HCT116 (cell line): ENCODE measurements around the gene PLPP7. TPM values are rescaled to one million over a fixed set of nuclear protein-coding genes. Genes with fewer than 3 reads are reported as not detected.

Experiments
- ATAC-seq: fragments of 200-7000 bp; cut with Tn5 transposase; 2 replicates; pipeline ENCODE4 v1.9.1; 2020; ENCODE audit warnings: mild to moderate bottlenecking, moderate library complexity
- BruUV-seq: library from RNA; stranded (reverse); fragments of 400-500 nt; replicated peaks from 2 replicates; lab custom pipeline; 2021; lab: Mats Ljungman, UMichigan
- CTCF ChIA-PET: fragments of 300-600 bp; sonication (Branson Sonifier 250); formaldehyde crosslinking; loops from one replicate; lab custom pipeline; 2021; ENCODE audit warnings: antibody characterized with exemption; lab: Charles Lee
- POLR2A ChIA-PET: fragments of 300-600, 350-600 bp; sonication (Branson Sonifier 250); formaldehyde crosslinking; loops from one replicate; lab custom pipeline; 2021; ENCODE audit warnings: antibody characterized with exemption; lab: Charles Lee
- RAD21 ChIA-PET, 2 experiments: fragments of 300-600 bp; sonication (Branson Sonifier 250); formaldehyde crosslinking; loops; one replicate each; lab custom pipeline; 2023; ENCODE audit warnings: low total read pairs in 2 of 2; ENCODE audit not compliant: uncharacterized antibody in 2 of 2, unreplicated experiment in 2 of 2, low non-redundant PET in 1 of 2; lab: Charles Lee
- DNase-seq: peaks from one replicate; pipeline ENCODE4 v3.0.0-alpha.2; 2010; ENCODE audit warnings: low read depth, low spot score
- H2AFZ ChIP-seq: fragments of 200-600 bp; shearing (Covaris generic), sonication (generic); 2 replicates; pipeline ENCODE4 v1.6.1; 2017; ENCODE audit warnings: low read depth, mixed run types, mixed read lengths, antibody characterized with exemption, low read length; ENCODE audit not compliant: poor library complexity, severe bottlenecking
- H3K27ac ChIP-seq: 2 replicates; pipeline ENCODE4 v1.5.1; 2012; ENCODE audit warnings: low read depth, low read length
- H3K27me3 ChIP-seq: fragments of 200-600 bp; sonication (generic); 2 replicates; pipeline ENCODE4 v1.6.1; 2016; ENCODE audit warnings: mixed run types, low read length, mixed read lengths; ENCODE audit not compliant: insufficient read depth
- H3K36me3 ChIP-seq, 2 experiments: fragments of 200-500 bp in 1 of 2; fragments of 200-600 bp in 1 of 2; sonication (Bioruptor generic) in 1 of 2; sonication (generic) in 1 of 2; 2 replicates each; pipeline versions ENCODE4 v1.5.1 to v1.6.1; 2014 to 2016; ENCODE audit warnings: low read length in 2 of 2, inconsistent platforms in 1 of 2, mixed read lengths in 1 of 2, mixed run types in 1 of 2; ENCODE audit not compliant: insufficient read depth in 2 of 2, control insufficient read depth in 1 of 2
- H3K4me1 ChIP-seq, 2 experiments: fragments of 200-600 bp in 1 of 2; sonication (generic) in 1 of 2; 2 replicates each; pipeline versions ENCODE4 v1.5.1 to v1.6.1; 2012 to 2017; ENCODE audit warnings: low read length in 2 of 2, inconsistent platforms in 1 of 2, mild to moderate bottlenecking in 1 of 2, mixed read lengths in 1 of 2, mixed run types in 1 of 2, moderate library complexity in 1 of 2; ENCODE audit not compliant: insufficient read depth in 2 of 2, control insufficient read depth in 1 of 2
- H3K4me2 ChIP-seq: fragments of 200-600 bp; sonication (generic); 2 replicates; pipeline ENCODE4 v1.6.1; 2017; ENCODE audit warnings: mixed run types, low read length, mixed read lengths
- H3K4me3 ChIP-seq, 2 experiments: fragments of 200-600 bp in 1 of 2; sonication (generic) in 1 of 2; replicated peaks in 1 of 2; 2 replicates each; pipeline ENCODE4 v1.5.1; 2011 to 2016; ENCODE audit warnings: low read length in 2 of 2, control low read depth in 1 of 2, low read depth in 1 of 2, mild to moderate bottlenecking in 1 of 2, mixed read lengths in 1 of 2, mixed run types in 1 of 2
- H3K79me2 ChIP-seq: fragments of 200-600 bp; sonication (generic); 2 replicates; pipeline ENCODE4 v1.6.1; 2017; ENCODE audit warnings: mild to moderate bottlenecking, mixed run types, low read length, moderate library complexity, mixed read lengths; ENCODE audit not compliant: insufficient read depth
- H3K9ac ChIP-seq: fragments of 200-600 bp; sonication (generic); 2 replicates; pipeline ENCODE4 v1.6.1; 2016; ENCODE audit warnings: low read length, mixed read lengths
- H3K9me2 ChIP-seq: fragments of 200-600 bp; sonication (generic), shearing (Covaris generic); 2 replicates; pipeline ENCODE4 v1.6.1; 2017; ENCODE audit warnings: mixed run types, mild to moderate bottlenecking, moderate library complexity; ENCODE audit not compliant: insufficient read depth
- H3K9me3 ChIP-seq, 2 experiments: fragments of 200-500 bp in 1 of 2; fragments of 200-600 bp in 1 of 2; sonication (Bioruptor generic) in 1 of 2; sonication (generic) in 1 of 2; 2 replicates each; pipeline ENCODE4 v1.6.1; 2014 to 2017; ENCODE audit warnings: low read length in 2 of 2, mixed read lengths in 2 of 2, inconsistent platforms in 1 of 2, low read depth in 1 of 2, mild to moderate bottlenecking in 1 of 2, mixed run types in 1 of 2, moderate library complexity in 1 of 2; ENCODE audit not compliant: control insufficient read depth in 1 of 2, insufficient read depth in 1 of 2
- H4K20me1 ChIP-seq: fragments of 200-600 bp; sonication (generic), shearing (Covaris generic); 2 replicates; pipeline ENCODE4 v1.6.1; 2017; ENCODE audit warnings: mixed run types, mild to moderate bottlenecking, moderate library complexity; ENCODE audit not compliant: insufficient read depth
- CEBPB ChIP-seq: IDR thresholded peaks from 2 replicates; pipeline ENCODE4 v1.6.1; 2012; ENCODE audit warnings: low read depth
- CTCF ChIP-seq, 3 experiments: fragments of 200-600 bp in 1 of 3; sonication (generic) in 1 of 3; IDR thresholded peaks in 2 of 3; conservative IDR thresholded peaks in 1 of 3; 2 replicates each; pipeline ENCODE4 v1.5.1; 2012 to 2017; ENCODE audit warnings: low read depth in 2 of 3, low read length in 2 of 3, antibody characterized with exemption in 1 of 3, borderline replicate concordance in 1 of 3, control low read depth in 1 of 3, mild to moderate bottlenecking in 1 of 3, mixed read lengths in 1 of 3, mixed run types in 1 of 3, moderate library complexity in 1 of 3; ENCODE audit not compliant: insufficient read depth in 1 of 3
- EZH2 ChIP-seq: fragments of 200-600 bp; sonication (generic); IDR thresholded peaks from 2 replicates; pipeline ENCODE4 v1.6.1; 2017; ENCODE audit warnings: antibody characterized with exemption, mixed run types
- MAX ChIP-seq: IDR thresholded peaks from 2 replicates; pipeline ENCODE4 v1.6.1; 2012
- POLR2A ChIP-seq: IDR thresholded peaks from 2 replicates; pipeline ENCODE4 v1.7.0; 2011; ENCODE audit warnings: borderline replicate concordance; ENCODE audit not compliant: insufficient read depth, insufficient read length; ENCODE audit errors: extremely low read depth
- REST ChIP-seq: IDR thresholded peaks from 2 replicates; pipeline ENCODE4 v1.6.1; 2012; ENCODE audit warnings: low read depth
- SIN3A ChIP-seq: IDR thresholded peaks from 2 replicates; pipeline ENCODE4 v1.6.1; 2012; ENCODE audit warnings: low read depth
- SP1 ChIP-seq: IDR thresholded peaks from 2 replicates; pipeline ENCODE4 v1.6.1; 2012; ENCODE audit warnings: low read depth
- ZBTB33 ChIP-seq: IDR thresholded peaks from 2 replicates; pipeline ENCODE4 v1.6.1; 2011; ENCODE audit warnings: mild to moderate bottlenecking, low read length, moderate library complexity; ENCODE audit not compliant: insufficient replicate concordance; ENCODE audit errors: extremely low read depth
- intact Hi-C: fragments of 100-400 bp; cut with micrococcal nuclease; formaldehyde crosslinking; loops from 2 replicates; pipeline ENCODE4 v1.10.0; 2022
- total RNA-seq: library from RNA; stranded (reverse); gene quantifications from one replicate; pipeline ENCODE4 v1.2.1, GENCODE V29; 2021; ENCODE audit not compliant: unreplicated experiment

Gene PLPP7
- total RNA-seq, 1 experiment from 2014 or later, result 0.37 TPM

- no peak for TF ChIP-seq CTCF (IDR thresholded peaks at IDR 0.05 in 2 of 3, conservative IDR thresholded peaks at IDR 0.05 in 1 of 3; ENCODE audit: borderline replicate concordance in 1 of 3, insufficient read depth in 1 of 3, low read depth in 2 of 3, low read length in 2 of 3)
- no peak for TF ChIP-seq CEBPB
- TF ChIP-seq SP1, result no peak
These were observed 7.5 kb downstream of the PLPP7 start (continued) for GRCh38 chr9:131296906-131297500.

GRCh38 chr9:131297903-131298302 is 8.4 kb downstream of the PLPP7 start:
- ChIA-PET POLR2A (no interaction called here), CTCF (interaction anchor here (1.2 kb wide), 1 partner anchor 39 kb away, joined by 4 read pairs; no protein-coding TSS in a partner anchor), RAD21 (no interaction called here)
- H3K27me3 ChIP-seq, result no peaks in the 10 kb centered on the region
- H3K4me2 ChIP-seq, result no peak overlapping the region
- no peak for DNase-seq
- H3K9me2 ChIP-seq, result no peaks in the 10 kb centered on the region
- ATAC-seq, result no peak
- no peak overlapping the region for H3K27ac ChIP-seq
- H2AFZ ChIP-seq, result no peak overlapping the region
- H4K20me1 ChIP-seq, result no peaks in the 10 kb centered on the region
- intact Hi-C loops, result no loop called here
- no peaks in the 10 kb centered on the region for H3K79me2 ChIP-seq
- H3K4me1 ChIP-seq, result no peaks in the 10 kb centered on the region
- no peaks in the 10 kb centered on the region for H3K9me3 ChIP-seq
- BruUV-seq, result no TSS peak
- H3K36me3 ChIP-seq, result no peaks in the 10 kb centered on the region
- H3K4me3 ChIP-seq, result no peak overlapping the region
- no peak overlapping the region for H3K9ac ChIP-seq
- TF ChIP-seq SP1 (no peak), MAX (no peak), REST (no peak), EZH2 (no peak), CTCF (IDR thresholded peaks at IDR 0.05 in 2 of 3, conservative IDR thresholded peaks at IDR 0.05 in 1 of 3; ENCODE audit: borderline replicate concordance in 1 of 3, insufficient read depth in 1 of 3, low read depth in 2 of 3, low read length in 2 of 3) (no peak), CEBPB (no peak), SIN3A (no peak), ZBTB33 (no peak), POLR2A (no peak)
